DOHH2 (cell line): Measurements from ENCODE around the gene RNF215.

ENCODE experiments used
- H3F3A ChIP-seq: fragments of 200-600 bp; sonication (generic), shearing (Covaris generic); 2 replicates; pipeline ENCODE4 v1.6.0; 2016; ENCODE audit warnings: antibody characterized with exemption, mild to moderate bottlenecking; ENCODE audit not compliant: control insufficient read depth, insufficient read depth
- H3K27ac ChIP-seq: fragments of 200-600 bp; sonication (generic); 2 replicates; pipeline ENCODE4 v1.5.1; 2014; ENCODE audit warnings: low read depth, mild to moderate bottlenecking, low read length, moderate library complexity
- H3K27me3 ChIP-seq: fragments of 200-600 bp; sonication (generic); 2 replicates; pipeline ENCODE4 v1.6.1; 2014; ENCODE audit warnings: mild to moderate bottlenecking, low read length, mixed read lengths; ENCODE audit not compliant: control insufficient read depth
- H3K36me3 ChIP-seq: fragments of 200-600 bp; sonication (generic); 2 replicates; pipeline ENCODE4 v1.6.1; 2014; ENCODE audit warnings: mild to moderate bottlenecking, low read length, moderate library complexity, mixed read lengths; ENCODE audit not compliant: control insufficient read depth
- H3K4me1 ChIP-seq: fragments of 200-600 bp; sonication (generic); 2 replicates; pipeline ENCODE4 v1.6.1; 2014; ENCODE audit warnings: mild to moderate bottlenecking, low read length, mixed read lengths; ENCODE audit not compliant: control insufficient read depth
- H3K4me2 ChIP-seq: fragments of 200-600 bp; sonication (generic); 2 replicates; pipeline ENCODE4 v1.6.0; 2014; ENCODE audit warnings: mild to moderate bottlenecking, low read length, moderate library complexity
- H3K4me3 ChIP-seq: fragments of 200-600 bp; sonication (generic); 2 replicates; pipeline ENCODE4 v1.5.1; 2014; ENCODE audit warnings: mild to moderate bottlenecking, low read length, mixed read lengths
- H3K79me2 ChIP-seq: fragments of 200-600 bp; sonication (generic); 2 replicates; pipeline ENCODE4 v1.6.1; 2014; ENCODE audit warnings: mild to moderate bottlenecking, low read length, mixed read lengths; ENCODE audit not compliant: control insufficient read depth
- H3K9me2 ChIP-seq: fragments of 200-600 bp; sonication (generic); replicated peaks from 2 replicates; pipeline ENCODE4 v1.6.1; 2014; ENCODE audit warnings: mild to moderate bottlenecking, low read length, mixed read lengths; ENCODE audit not compliant: control insufficient read depth
- H3K9me3 ChIP-seq: fragments of 200-600 bp; sonication (generic); 2 replicates; pipeline ENCODE4 v1.6.1; 2014; ENCODE audit warnings: antibody characterized with exemption, low read length, mixed read lengths; ENCODE audit not compliant: control insufficient read depth, insufficient read depth
- H4K20me1 ChIP-seq: fragments of 200-600 bp; sonication (generic); 2 replicates; pipeline ENCODE4 v1.6.0; 2014; ENCODE audit warnings: low read depth, mild to moderate bottlenecking, antibody characterized with exemption, low read length, moderate library complexity; ENCODE audit not compliant: control insufficient read depth, insufficient read depth
- EZH2phosphoT487 ChIP-seq: fragments of 200-600 bp; sonication (generic); IDR thresholded peaks from 2 replicates; pipeline ENCODE4 v1.6.1; 2017; ENCODE audit warnings: borderline replicate concordance, mild to moderate bottlenecking, antibody characterized with exemption, low read length, moderate library complexity, mixed read lengths
- TF ChIP-seq, protein P1 (sequence below): fragments of 200-600 bp; sonication (generic); IDR thresholded peaks from one replicate; pipeline ENCODE4 v1.5.1; 2014; ENCODE audit warnings: antibody characterized with exemption, mild to moderate bottlenecking, low read depth, low read length; ENCODE audit not compliant: poor library complexity, severe bottlenecking

The RNF215 gene

DNA sequence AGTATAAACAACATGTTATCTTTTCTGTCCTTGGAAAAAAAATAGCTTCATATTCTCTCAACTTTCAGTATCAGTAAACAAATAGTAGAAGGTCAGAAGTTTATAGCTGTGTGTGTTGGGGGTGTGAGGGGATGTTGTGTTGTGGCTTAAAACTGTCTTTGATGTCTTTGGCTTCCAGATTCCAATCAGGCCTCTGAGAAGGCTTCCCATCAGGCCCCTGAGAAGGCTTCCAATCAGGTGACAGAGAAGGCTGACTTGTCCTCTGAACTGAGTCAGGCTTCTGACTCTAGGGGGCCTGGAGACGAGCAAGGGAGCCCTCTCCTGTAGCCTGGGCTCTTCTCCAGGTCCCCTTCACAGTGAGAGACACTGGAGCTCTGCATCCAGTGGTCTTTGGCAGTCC, 47.6 kb upstream of the RNF215 start:
- Histone ChIP-seq H3K36me3 (peaks cover 15% of the 10 kb centered on the region), H3K4me3 (peak overlapping the region; percentile 78), H3K9me2 (no peaks in the 10 kb centered on the region), H3K27me3 (no peaks in the 10 kb centered on the region), H3K4me1 (peaks cover 25% of the 10 kb centered on the region), H3F3A (peaks cover 14% of the 10 kb centered on the region), H3K9me3 (peaks cover 4% of the 10 kb centered on the region; the same call in 1 of the 2 replicates), H3K79me2 (no peaks in the 10 kb centered on the region), H3K4me2 (peak overlapping the region; percentile 91), H4K20me1 (no peaks in the 10 kb centered on the region), H3K27ac (peak overlapping the region; percentile 68)
- TF ChIP-seq EZH2phosphoT487: no peak
- TF ChIP-seq, protein P1, sequence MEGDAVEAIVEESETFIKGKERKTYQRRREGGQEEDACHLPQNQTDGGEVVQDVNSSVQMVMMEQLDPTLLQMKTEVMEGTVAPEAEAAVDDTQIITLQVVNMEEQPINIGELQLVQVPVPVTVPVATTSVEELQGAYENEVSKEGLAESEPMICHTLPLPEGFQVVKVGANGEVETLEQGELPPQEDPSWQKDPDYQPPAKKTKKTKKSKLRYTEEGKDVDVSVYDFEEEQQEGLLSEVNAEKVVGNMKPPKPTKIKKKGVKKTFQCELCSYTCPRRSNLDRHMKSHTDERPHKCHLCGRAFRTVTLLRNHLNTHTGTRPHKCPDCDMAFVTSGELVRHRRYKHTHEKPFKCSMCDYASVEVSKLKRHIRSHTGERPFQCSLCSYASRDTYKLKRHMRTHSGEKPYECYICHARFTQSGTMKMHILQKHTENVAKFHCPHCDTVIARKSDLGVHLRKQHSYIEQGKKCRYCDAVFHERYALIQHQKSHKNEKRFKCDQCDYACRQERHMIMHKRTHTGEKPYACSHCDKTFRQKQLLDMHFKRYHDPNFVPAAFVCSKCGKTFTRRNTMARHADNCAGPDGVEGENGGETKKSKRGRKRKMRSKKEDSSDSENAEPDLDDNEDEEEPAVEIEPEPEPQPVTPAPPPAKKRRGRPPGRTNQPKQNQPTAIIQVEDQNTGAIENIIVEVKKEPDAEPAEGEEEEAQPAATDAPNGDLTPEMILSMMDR: no peak

DNA sequence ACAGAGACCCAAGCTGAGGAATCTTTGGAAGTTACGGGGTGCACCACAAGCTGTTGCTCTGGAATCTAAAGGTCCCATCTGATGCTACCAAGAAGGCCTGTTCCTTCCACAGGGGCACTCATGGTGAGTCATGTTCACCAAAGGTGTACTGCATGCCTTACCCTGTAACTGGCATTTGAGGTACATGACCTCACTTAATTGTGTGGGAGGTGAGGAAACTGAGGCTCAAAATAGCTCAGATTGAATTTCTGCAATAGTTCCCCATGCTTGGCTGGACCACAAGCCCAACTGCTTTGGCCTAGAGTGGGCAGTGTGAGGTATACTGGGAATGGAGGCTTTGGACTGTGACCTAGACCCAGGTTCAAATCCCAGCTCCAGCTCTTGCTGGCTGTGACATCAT, 46.6 kb upstream of the RNF215 start:
- Histone ChIP-seq H3K9me3 (peaks cover 4% of the 10 kb centered on the region; the same call in 1 of the 2 replicates), H3K4me2 (no peak overlapping the region), H3K79me2 (no peaks in the 10 kb centered on the region), H3K4me3 (no peak overlapping the region), H3K27ac (no peak overlapping the region), H3K27me3 (no peaks in the 10 kb centered on the region), H3K36me3 (peaks cover 25% of the 10 kb centered on the region), H3F3A (peaks cover 14% of the 10 kb centered on the region), H3K9me2 (no peaks in the 10 kb centered on the region), H4K20me1 (no peaks in the 10 kb centered on the region), H3K4me1 (peaks cover 25% of the 10 kb centered on the region)
- no peak for TF ChIP-seq EZH2phosphoT487
- TF ChIP-seq, protein P1: no peak

DNA sequence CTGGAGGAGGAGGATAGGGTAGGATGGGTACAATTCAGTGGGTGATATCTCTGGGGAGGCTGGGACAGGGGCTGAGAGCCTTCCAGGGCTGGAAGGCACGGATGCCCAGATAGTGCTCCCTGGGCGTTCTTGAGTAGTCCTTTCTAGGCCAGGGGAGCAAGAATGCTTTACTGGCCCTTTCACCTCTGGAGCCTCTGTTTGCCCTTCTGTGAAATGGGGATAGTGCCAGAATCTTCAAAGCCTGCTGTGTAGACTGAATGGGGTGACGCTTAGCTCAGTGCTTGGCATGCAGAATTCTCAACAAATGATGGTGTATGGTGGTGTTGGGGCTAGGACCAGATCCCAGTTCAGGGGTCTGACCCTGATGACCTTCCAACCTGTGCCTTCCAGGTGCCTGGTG, 46.0 kb upstream of the RNF215 start:
- Histone ChIP-seq H3K4me1 (peaks cover 25% of the 10 kb centered on the region), H3F3A (peaks cover 14% of the 10 kb centered on the region), H3K9me3 (peaks cover 4% of the 10 kb centered on the region; the same call in 1 of the 2 replicates), H3K9me2 (no peaks in the 10 kb centered on the region), H3K27me3 (no peaks in the 10 kb centered on the region), H4K20me1 (no peaks in the 10 kb centered on the region), H3K36me3 (peaks cover 31% of the 10 kb centered on the region), H3K4me2 (no peak overlapping the region), H3K27ac (no peak overlapping the region), H3K4me3 (no peak overlapping the region), H3K79me2 (no peaks in the 10 kb centered on the region)
- TF ChIP-seq, protein P1: no peak
- TF ChIP-seq EZH2phosphoT487: no peak
